ENCODE measurements around the gene INPP5D.
"Not testable (repeated sequence)": the region's sequence is repeated elsewhere in the genome, so short reads cannot be mapped to it uniquely, and the experiment has no call there.

Gene INPP5D

DNA sequence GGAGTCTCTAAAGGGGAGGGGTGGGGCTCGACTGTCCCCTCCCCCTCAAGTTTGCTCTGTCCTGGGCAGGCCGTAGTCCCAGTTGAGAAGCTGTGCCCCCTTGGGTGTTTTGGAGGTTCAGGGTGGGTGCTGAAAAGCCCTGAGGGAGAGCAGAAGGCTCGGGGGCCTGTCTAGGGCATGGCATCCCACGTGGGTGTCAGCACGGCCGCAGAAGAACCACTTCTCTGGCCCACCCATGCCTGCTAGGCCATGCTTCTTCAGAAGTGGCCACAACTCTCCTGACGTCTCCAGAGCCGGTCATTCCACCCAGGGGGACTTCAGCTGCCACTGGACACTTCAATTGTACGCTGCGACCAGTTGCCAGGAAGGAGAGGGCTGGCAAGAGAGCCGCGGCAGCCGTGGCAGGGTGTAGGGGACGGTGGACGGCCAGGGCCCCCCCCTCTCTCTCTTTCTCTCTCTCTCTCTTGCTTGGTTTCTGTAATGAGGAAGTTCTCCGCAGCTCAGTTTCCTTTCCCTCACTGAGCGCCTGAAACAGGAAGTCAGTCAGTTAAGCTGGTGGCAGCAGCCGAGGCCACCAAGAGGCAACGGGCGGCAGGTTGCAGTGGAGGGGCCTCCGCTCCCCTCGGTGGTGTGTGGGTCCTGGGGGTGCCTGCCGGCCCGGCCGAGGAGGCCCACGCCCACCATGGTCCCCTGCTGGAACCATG lies at the start of gene INPP5D:
TSS of gene INPP5D (plus strand) at position 546 of the 704 bp plus-strand sequence. CDS start at position 683, 137 bp downstream.
- peak; percentile 90 for DNase-seq

DNA sequence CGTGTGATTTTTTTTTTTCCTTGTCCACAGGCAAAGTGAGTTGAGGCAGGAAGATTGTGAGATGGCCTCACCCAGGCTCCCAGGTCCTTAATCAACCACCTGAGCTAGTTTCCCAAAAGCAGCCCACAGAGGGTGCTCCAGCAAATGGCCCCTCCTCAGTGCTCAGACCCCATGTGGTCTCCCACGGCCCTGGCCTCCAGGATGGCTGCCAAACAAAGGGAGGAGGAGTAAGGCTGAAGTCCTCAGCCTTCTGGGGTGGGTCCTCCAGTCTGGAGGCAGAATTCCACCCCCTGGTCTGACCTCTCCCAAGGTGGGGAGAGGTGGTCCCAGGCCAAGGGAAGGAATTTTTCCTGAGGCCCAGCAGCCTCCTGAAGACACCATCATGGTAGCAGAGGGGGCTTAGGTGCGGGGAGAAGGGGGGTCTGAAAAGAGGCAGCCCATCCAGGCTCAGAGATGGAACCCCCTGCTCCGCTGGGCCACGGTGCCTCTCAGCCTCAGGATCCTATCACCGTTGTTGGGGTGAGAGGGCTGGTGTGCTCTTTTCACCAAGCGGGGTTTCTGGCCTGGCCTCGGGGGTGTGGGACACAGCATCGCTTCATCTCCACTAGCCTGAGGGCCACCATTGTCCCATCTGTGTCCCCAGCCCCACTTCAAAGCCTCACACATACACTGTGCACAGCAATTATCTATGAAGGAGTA lies 49.4 kb upstream of the INPP5D start:
- no peak for DNase-seq

GRCh38 chr2:233011268-233011650 lies 48.9 kb upstream of the INPP5D start:
- DNase-seq = no peak

DNA sequence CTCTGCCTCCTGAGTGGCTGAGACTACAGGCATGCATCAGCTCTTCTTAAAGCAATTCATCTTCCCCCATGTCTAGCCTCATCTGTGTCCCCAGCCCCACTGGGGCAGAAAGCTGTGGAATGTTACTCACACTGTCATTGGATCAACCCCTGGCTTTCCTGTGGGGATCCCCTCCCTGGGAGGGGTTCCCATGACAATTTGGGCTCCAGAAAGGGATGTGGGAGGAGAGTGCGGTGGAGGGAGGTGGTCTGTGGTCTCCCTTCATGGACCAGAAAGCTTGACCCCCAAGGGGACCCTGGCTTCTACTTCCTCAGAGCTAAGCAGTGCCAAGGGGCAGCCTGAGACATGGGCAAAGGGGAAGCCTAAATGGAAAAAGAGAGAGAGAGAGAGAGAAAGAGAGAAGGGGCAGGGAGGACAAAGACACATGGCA lies 48.4 kb upstream of the INPP5D start:
- peak; percentile 50 for DNase-seq

DNA sequence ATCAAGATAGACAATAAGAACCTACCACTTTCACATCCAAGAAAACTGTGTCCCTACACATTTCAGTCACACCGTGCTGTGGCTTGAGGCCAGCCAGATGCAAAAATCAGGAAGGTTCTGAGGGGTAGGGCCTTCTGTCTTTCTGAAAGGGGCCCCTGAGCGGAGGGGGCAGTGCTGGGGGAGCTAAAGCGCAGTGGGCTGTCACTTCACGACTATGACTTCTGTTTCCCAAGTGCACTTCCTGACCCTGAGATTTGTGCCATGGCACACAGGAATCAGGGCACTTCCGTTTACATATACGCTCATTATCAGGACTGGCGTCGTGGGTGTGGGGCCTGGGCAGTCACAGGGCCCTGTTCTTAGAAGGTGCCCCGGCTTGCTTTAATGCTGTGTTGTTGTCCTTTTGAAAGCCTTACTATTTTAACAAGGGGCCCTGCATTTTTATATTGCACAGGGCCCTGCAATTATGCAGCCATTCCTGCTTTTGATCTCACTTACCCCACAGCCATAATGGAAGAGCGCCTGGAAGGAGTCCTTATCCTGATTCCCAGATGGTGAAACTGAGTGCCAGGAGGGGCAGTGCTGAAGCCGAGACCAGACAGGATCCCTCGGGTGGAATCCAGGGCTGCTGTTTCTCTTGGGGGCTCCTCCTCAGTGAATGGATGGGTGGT lies 47.7 kb upstream of the INPP5D start:
- DNase-seq = peak; percentile 30

GRCh38 chr2:233013027-233013461 lies 47.1 kb upstream of the INPP5D start, which contains the start of gene NGEF:
Gene NGEF (minus strand): TSS chr2:233013256. CDS start chr2:232974890, 38,366 bp downstream.
- DNase-seq = peak; percentile 49

DNA sequence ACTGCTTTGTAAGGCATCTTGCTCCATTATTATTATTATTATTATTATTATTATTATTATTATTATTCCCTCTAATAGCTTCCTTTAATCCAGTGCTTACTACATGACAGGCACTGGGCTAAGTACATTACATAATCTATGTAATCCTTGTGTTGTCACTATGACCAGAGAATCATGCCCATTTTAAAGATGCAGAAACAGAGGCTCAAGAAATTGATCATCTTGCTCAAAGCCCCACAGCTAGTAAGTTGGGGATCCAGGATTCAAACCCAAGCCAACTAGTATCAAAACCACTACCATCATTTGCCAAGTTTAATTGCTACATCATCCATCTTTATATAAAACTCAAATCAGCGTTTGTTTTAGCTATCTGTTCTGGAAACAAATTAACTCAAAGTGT lies 46.5 kb upstream of the INPP5D start:
- no peak for DNase-seq

DNA sequence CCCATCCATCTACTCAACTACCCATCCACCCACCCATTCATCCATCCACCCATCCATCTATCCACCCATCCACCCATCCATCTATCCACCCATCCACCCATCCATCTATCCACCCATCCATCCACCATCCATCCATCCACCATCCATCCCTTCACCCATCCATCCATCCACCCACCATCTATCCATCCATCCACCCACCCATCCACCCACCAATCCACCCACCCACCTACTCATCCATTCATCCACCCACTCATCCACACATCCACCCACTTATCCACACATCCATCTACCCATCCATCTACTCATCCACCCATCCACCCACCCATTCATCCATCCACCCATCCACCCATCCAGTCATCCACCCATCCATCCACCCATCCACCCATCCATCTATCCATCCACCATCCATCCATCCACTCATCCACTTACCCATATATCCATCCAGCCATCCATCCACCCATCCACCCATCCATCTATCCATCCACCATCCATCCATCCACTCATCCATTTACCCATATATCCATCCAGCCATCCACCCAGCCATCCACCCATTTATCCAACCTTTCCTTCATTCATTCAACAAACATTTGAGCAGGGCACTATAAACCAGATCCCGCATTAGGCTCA lies 45.0 kb upstream of the INPP5D start:
- peak; percentile 6 for DNase-seq

GRCh38 chr2:233017947-233018346 lies 42.2 kb upstream of the INPP5D start:
- no peak for DNase-seq

GRCh38 chr2:233019610-233020009 lies 40.5 kb upstream of the INPP5D start:
- not testable (repeated sequence) for DNase-seq

DNA sequence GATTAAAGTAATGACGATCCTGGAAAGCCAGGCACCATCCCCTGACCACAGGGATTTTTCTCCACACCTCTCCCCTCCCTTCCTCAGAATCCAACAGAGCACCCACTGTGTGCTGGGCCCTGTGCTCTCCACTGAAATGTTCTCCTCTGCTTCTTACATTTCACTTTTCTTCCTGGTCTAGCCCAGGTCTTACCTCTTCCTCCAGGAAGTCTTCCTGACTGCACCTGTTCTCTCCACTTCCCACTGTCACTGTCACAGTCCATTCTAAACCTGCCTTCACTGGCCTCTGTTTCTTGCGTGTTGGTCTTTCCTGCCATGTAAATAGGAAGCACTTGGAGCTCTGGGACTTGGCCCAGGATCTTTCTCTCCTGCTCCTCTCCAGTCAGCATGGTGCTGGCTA lies 39.7 kb upstream of the INPP5D start:
- DNase-seq = no peak

DNA sequence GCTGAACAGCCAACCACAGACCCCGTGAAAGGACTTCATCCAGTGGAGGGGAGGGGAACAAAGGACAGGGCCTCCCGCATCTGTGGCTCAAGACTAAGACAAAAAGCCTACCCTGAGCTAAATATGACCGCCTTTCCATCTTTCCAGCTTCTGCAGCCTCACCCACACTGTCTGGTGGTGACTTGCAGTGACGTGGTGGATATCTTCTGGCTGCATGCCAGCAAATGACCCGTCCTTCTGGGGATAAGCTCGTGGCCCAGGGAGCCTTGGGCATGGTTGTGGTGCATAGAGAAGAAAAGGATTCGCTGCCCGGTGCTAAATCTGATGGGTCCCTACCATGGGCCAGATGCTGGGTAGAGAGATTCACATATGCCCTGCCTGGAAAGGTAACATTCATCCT lies 38.4 kb upstream of the INPP5D start:
- DNase-seq = no peak

- no peak for DNase-seq
These were observed 37.6 kb upstream of the INPP5D start for GRCh38 chr2:233022561-233022960.

DNA sequence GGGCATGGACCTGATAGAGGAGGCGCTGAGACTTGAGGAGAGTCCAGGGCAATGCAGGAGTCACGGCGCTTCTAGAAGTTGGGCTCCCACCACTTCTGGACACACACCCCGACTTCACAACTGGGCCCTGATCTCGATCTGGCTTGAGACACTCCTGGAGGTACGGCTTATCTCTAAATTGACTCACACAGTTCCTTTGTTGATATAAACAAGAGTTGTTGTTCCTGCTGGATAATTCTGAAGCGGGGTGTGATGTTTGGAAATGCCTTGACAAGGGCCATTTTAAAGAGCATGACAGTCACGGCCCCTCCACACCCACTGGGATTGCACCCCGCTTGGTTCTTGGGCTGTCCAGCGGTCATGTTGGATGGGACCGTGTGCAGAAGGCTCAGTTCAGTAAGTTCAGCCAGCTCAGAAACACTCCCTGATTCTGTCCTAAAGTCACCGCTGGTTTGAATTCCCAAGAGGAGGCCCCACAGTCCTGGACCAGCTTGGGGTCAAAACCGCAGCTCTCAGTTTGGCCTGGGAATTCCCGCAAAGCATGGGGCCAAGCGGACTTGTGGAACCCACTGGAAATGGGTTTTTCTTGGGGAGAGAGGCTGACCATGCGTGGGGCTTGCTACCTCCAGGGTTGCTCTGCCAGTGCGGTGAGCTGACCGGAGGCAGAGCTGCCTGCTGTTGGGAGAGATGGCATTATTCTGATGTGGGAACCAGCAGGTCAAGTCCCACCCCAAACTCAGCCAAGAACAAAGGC lies 37.0 kb upstream of the INPP5D start:
- DNase-seq = no peak

DNA sequence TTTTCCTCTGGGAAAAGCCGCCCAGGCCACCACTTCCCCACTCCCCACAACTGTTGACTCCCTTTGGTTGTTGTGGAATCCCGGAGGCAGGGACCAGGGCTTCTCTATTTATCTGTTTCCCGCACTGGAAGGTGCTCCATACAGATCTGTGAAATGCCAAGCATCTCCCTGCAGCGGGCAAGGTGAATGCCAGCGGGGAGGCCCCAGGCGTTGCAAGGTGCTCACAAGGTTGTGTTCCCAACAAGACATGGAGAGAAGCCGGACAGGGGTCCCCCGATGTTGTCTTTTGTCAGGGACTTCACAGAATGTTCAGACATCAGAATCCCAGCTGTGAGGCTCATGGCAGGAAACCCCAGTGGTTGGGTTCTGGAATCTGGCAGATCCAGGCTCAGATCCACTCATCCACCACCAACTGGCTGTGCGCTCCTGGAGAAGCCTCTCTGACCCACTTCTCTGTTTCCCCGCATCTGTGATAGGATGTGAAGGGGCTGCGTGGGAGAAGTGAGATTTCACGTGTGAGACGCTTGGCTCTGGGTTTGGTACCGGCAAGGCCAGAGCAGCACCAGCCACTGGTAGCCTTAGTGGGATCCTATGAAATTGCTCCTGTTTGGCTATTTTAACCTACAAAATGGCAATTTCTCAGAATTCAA lies 36.3 kb upstream of the INPP5D start:
- DNase-seq = no peak

DNA sequence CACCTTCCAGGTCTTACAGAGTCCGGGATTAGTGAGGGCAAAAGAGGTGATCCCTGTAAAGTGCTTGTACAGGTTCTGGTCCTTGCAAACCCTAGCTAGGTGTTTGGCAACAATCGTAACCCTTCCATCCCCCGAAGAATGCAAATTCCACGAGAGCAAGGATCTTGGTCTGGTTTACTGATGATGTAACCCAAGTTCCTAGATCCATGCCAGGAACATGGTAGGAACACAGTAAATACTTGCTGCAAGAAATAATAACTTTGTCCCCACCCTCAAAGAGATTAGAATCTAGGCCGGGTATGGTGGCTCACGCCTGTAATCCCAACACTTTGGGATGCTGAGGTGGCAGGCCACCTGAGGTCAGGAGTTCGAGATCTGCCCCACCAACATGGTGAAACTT lies 34.4 kb upstream of the INPP5D start:
- no peak for DNase-seq

- no peak for DNase-seq
These were observed 33.8 kb upstream of the INPP5D start for GRCh38 chr2:233026198-233026813.

- no peak for DNase-seq
These were observed 30.8 kb upstream of the INPP5D start for GRCh38 chr2:233029321-233029720.

DNA sequence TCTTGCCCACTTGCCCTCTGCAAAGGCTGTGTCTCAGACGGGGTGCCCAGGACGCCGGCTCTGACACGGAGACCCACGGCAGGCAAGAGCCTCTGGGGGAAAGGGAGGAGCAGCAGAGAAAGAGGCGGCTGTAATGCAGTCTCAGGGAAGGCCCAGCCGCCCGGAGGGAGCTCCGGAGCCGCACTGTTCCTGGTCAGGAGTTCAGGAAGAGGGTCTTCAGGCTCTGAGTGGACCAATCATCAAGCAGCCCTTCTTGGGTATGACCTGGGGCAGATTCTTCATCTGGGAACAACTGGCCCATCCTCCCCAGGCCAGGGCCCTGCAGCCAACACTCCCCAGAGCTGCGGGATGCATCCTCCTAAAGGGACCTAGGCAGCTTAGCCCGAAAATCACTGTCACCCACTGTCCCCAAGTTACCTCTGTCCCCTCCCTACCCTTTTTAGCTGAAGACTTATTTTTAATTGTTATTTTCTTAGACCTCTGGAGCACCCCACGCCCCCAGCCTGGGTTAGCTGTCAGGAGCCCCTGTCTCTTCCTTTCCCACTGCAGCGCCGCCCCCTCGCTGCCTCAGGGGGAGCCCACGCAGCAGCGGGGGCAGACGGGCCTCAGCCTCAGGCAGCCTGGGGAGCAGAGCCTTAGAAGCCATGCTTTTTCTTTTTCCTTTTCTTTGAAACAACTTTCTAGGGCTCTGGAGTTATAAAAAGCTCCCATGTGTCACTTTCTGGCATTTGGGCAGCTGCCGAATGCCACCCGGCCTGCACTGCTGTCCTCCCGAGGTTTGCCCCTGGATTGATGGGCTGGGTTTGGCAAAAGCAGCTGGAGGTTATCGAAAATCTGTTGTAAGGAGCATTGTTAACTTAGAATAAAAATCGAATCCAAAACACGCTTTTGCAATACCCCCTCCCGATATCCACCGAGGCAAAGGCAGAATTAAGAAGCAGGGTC lies 28.3 kb upstream of the INPP5D start:
- no peak for DNase-seq

All from activated effector memory CD4-positive, alpha-beta T cell treated with anti-CD3 and anti-CD28 coated beads, Interleukin-2, amount 50 U/mL, for 16 hours (primary cell).